Testis (tissue), 3 donors: ENCODE measurements around the gene PSMD13. TPM values are rescaled to one million over a fixed set of nuclear protein-coding genes. Genes with fewer than 3 reads are reported as not detected.

Experiments
- DNase-seq: peaks from one replicate; pipeline ENCODE4 v3.0.0-alpha.2; 2019
- H3K27ac ChIP-seq, 2 donors: fragments of 200-600 bp; sonication (generic); one replicate each; pipeline ENCODE4 v1.5.1; 2019
- H3K27me3 ChIP-seq: fragments of 200-600 bp; sonication (generic); one replicate; pipeline ENCODE4 v1.5.1; 2019
- H3K36me3 ChIP-seq: fragments of 200-600 bp; sonication (generic); one replicate; pipeline ENCODE4 v1.5.1; 2017; ENCODE audit warnings: low read depth; ENCODE audit errors: missing control alignments
- H3K4me1 ChIP-seq: fragments of 200-600 bp; sonication (generic); one replicate; pipeline ENCODE4 v1.5.1; 2019
- H3K4me3 ChIP-seq, 2 donors: fragments of 200-600 bp; sonication (generic); one replicate each; pipeline ENCODE4 v1.5.1; 2017 to 2019
- H3K9me3 ChIP-seq: fragments of 200-600 bp; sonication (generic); one replicate; pipeline ENCODE4 v1.5.1; 2017
- CTCF ChIP-seq, 3 experiments: fragments of 450-650 bp in 2 of 3; fragments of 200-600 bp in 1 of 3; sonication (generic) in 1 of 3; IDR thresholded peaks; one replicate each; pipeline ENCODE4 v1.5.1; 2016 to 2019; ENCODE audit warnings: antibody characterized with exemption in 3 of 3, mild to moderate bottlenecking in 2 of 3, moderate library complexity in 1 of 3
- POLR2A ChIP-seq: fragments of 450-650 bp; IDR thresholded peaks from one replicate; pipeline ENCODE4 v1.6.1; 2017; ENCODE audit warnings: antibody characterized with exemption, mild to moderate bottlenecking, moderate library complexity
- WGBS, 2 donors: methylation state at CpG; one replicate each; pipeline ENCODE4 v1.1.5; 2018; 5-methylcytosine and 5-hydroxymethylcytosine counted together
- intact Hi-C: fragments of 100-400 bp; cut with DNase I; formaldehyde crosslinking; loops from one replicate; pipeline ENCODE4 v1.15.1; 2023; ENCODE audit warnings: low total_unique reads
- polyA plus RNA-seq: library from polyadenylated mRNA; stranded (reverse); fragments of 350-450 nt; fragmentation: Illumina TruSeq; extraction: RNeasy Lipid Tissue Mini Kit (QIAGEN cat#74804); gene quantifications from one replicate; pipeline ENCODE4 v1.2.3, GENCODE V29; 2014; ENCODE audit warnings: low read depth, low replicate concordance; ENCODE audit not compliant: insufficient read depth
- total RNA-seq, 2 donors: library from RNA; depleted of rRNA; stranded (reverse); fragments of >200 nt; gene quantifications; one replicate each; pipeline ENCODE4 v1.2.3, GENCODE V29; 2016

Gene PSMD13
- total and polyA plus RNA-seq, 3 donors from 2014 or later = 128 to 180 (median 133) TPM

GRCh38 chr11:255176-255575 lies 18.4 kb downstream of the PSMD13 start:
- DNase-seq = no peak
- H3K4me1 ChIP-seq = no peaks in the 10 kb centered on the region
- no peaks in the 10 kb centered on the region for H3K27me3 ChIP-seq
- TF ChIP-seq POLR2A (no peak), CTCF (IDR thresholded peaks at IDR 0.05) (no peak)
- no peaks in the 10 kb centered on the region for H3K36me3 ChIP-seq
- WGBS, 2 donors = 75% methylated on average over 3 of the region's 3 CpGs
- no peaks in the 10 kb centered on the region for H3K9me3 ChIP-seq
- intact Hi-C loops = no loop called here
- H3K4me3 ChIP-seq = no peak overlapping the region
- no peak overlapping the region for H3K27ac ChIP-seq

- no peak for DNase-seq
- H3K4me3 ChIP-seq = no peak overlapping the region
- no peak overlapping the region for H3K27ac ChIP-seq
- no peaks in the 10 kb centered on the region for H3K4me1 ChIP-seq
- no peaks in the 10 kb centered on the region for H3K36me3 ChIP-seq
- no peaks in the 10 kb centered on the region for H3K9me3 ChIP-seq
- intact Hi-C loops = no loop called here
- TF ChIP-seq CTCF (IDR thresholded peaks at IDR 0.05) (no peak), POLR2A (no peak)
- no peaks in the 10 kb centered on the region for H3K27me3 ChIP-seq
- WGBS, 2 donors = 94 to 96% methylated on average over 2 of the region's 2 CpGs
Observed at GRCh38 chr11:255816-256215, 19.0 kb downstream of the PSMD13 start.

GRCh38 chr11:256952-257737 lies 20.4 kb downstream of the PSMD13 start:
- Histone ChIP-seq H3K4me1 (no peaks in the 10 kb centered on the region), H3K36me3 (no peaks in the 10 kb centered on the region), H3K27ac (no peak overlapping the region), H3K9me3 (no peaks in the 10 kb centered on the region), H3K27me3 (no peaks in the 10 kb centered on the region), H3K4me3 (no peak overlapping the region)
- TF ChIP-seq CTCF (IDR thresholded peaks at IDR 0.05) = no peak
- no peak for TF ChIP-seq POLR2A
- DNase-seq = no peak
- 80 to 82% methylated on average over 10 to 14 of the region's 14 CpGs for WGBS, 2 donors
- intact Hi-C loops = no loop called here

GRCh38 chr11:257766-258493 lies 21.2 kb downstream of the PSMD13 start:
- H3K27me3 ChIP-seq = no peaks in the 10 kb centered on the region
- 83 to 84% methylated on average over 15 of the region's 15 CpGs for WGBS, 2 donors
- intact Hi-C loops = no loop called here

More at GRCh38 chr11:257766-258493, 21.2 kb downstream of the PSMD13 start:
- H3K9me3 ChIP-seq = no peaks in the 10 kb centered on the region
- no peak for TF ChIP-seq CTCF (IDR thresholded peaks at IDR 0.05)
- no peak for TF ChIP-seq POLR2A
- no peak for DNase-seq
- H3K27ac ChIP-seq = no peak overlapping the region
- no peaks in the 10 kb centered on the region for H3K4me1 ChIP-seq
- no peak overlapping the region for H3K4me3 ChIP-seq
- H3K36me3 ChIP-seq = no peaks in the 10 kb centered on the region
